Gastroesophageal sphincter (tissue), 4 donors: ENCODE data around the gene ESM1. TPM values are rescaled to one million over a fixed set of nuclear protein-coding genes. Genes with fewer than 3 reads are reported as not detected.
A peak's percentile ranks its signal among the peaks of the same experiment; 100 is the strongest.

Experiments used
- ATAC-seq: fragments of 150-250 bp; one replicate; pipeline ENCODE4 v1.9.1; 2016; ENCODE audit warnings: mild to moderate bottlenecking, moderate library complexity
- H3K27ac ChIP-seq, 4 donors: fragments of 200-600 bp; sonication (generic) in 3 of 4; 1 replicate in 3 of 4; 2 replicates in 1 of 4; pipeline ENCODE4 v1.5.1; 2016 to 2019
- H3K27me3 ChIP-seq: fragments of 200-600 bp; sonication (generic); one replicate; pipeline ENCODE4 v1.5.1; 2019
- H3K36me3 ChIP-seq, 2 donors: fragments of 200-600 bp; sonication (generic); one replicate each; pipeline ENCODE4 v1.5.1; 2019; ENCODE audit warnings: control low read depth in 1 of 2
- H3K4me1 ChIP-seq, 3 donors: fragments of 200-600 bp; sonication (generic); 1 replicate in 2 of 3; 2 replicates in 1 of 3; pipeline ENCODE4 v1.5.1; 2016 to 2019; ENCODE audit warnings: control low read depth in 2 of 3
- H3K4me3 ChIP-seq, 2 donors: fragments of 200-600 bp; sonication (generic); one replicate each; pipeline ENCODE4 v1.5.1; 2019; ENCODE audit warnings: mild to moderate bottlenecking in 1 of 2, moderate library complexity in 1 of 2
- H3K9me3 ChIP-seq, 3 donors: fragments of 200-600 bp; sonication (generic); one replicate each; pipeline ENCODE4 v1.5.1; 2017 to 2019; ENCODE audit warnings: control low read depth in 2 of 3
- CTCF ChIP-seq, 4 experiments: fragments of 200-600 bp in 2 of 4; fragments of 450-650 bp in 2 of 4; sonication (generic) in 1 of 4; IDR thresholded peaks; one replicate each; pipeline ENCODE4 v1.5.1; 2017 to 2019; ENCODE audit warnings: antibody characterized with exemption in 4 of 4, mild to moderate bottlenecking in 2 of 4, moderate library complexity in 2 of 4
- EP300 ChIP-seq: sonication (generic); formaldehyde crosslinking; IDR thresholded peaks from one replicate; pipeline ENCODE4 v1.6.1; 2017; ENCODE audit warnings: antibody characterized with exemption, mild to moderate bottlenecking
- POLR2A ChIP-seq, 2 donors: fragments of 450-650 bp; IDR thresholded peaks; one replicate each; pipeline ENCODE4 v1.6.1; 2017; ENCODE audit warnings: antibody characterized with exemption in 2 of 2, mild to moderate bottlenecking in 2 of 2, moderate library complexity in 1 of 2
- POLR2AphosphoS5 ChIP-seq: sonication (generic); formaldehyde crosslinking; IDR thresholded peaks from one replicate; pipeline ENCODE4 v1.6.1; 2017; ENCODE audit warnings: antibody characterized with exemption
- WGBS, 2 donors: methylation state at CpG; one replicate each; pipeline ENCODE4 v1.1.5; 2018; ENCODE audit warnings: low coverage in 1 of 2; 5-methylcytosine and 5-hydroxymethylcytosine counted together
- total RNA-seq, 4 donors: library from RNA; depleted of rRNA; stranded (reverse); fragments of >200 nt; gene quantifications; one replicate each; pipeline ENCODE4 v1.1.0, GENCODE V29; 2016

The ESM1 gene
- total RNA-seq, 4 donors from 2014 or later, result 0.13 TPM; not detected in 3

GRCh38 chr5:54946306-54946819 lies 39.0 kb downstream of the ESM1 start:
- no peak overlapping the region for H3K27ac ChIP-seq
- no peaks in the 10 kb centered on the region for H3K27me3 ChIP-seq
- WGBS, 2 donors, result 44 to 50% methylated on average over 1 to 3 of the region's 3 CpGs
- no peak for TF ChIP-seq EP300
- TF ChIP-seq CTCF (IDR thresholded peaks at IDR 0.05), result no peak
- TF ChIP-seq POLR2AphosphoS5, result no peak
- TF ChIP-seq POLR2A (IDR thresholded peaks at IDR 0.05), result no peak
- no peaks in the 10 kb centered on the region for H3K4me1 ChIP-seq
- no peaks in the 10 kb centered on the region for H3K36me3 ChIP-seq
- H3K9me3 ChIP-seq, result no peaks in the 10 kb centered on the region
- no peak for ATAC-seq
- H3K4me3 ChIP-seq, result no peak overlapping the region

GRCh38 chr5:54944364-54944763 lies 41.0 kb downstream of the ESM1 start:
- TF ChIP-seq POLR2A (IDR thresholded peaks at IDR 0.05) (no peak), CTCF (IDR thresholded peaks at IDR 0.05) (peak in 3 of 4 experiments; percentile 32 to 48 (median 34)), EP300 (no peak), POLR2AphosphoS5 (no peak)
- Histone ChIP-seq H3K27me3 (no peaks in the 10 kb centered on the region), H3K36me3 (no peaks in the 10 kb centered on the region), H3K27ac (no peak overlapping the region), H3K4me3 (no peak overlapping the region), H3K9me3 (no peaks in the 10 kb centered on the region), H3K4me1 (no peaks in the 10 kb centered on the region)
- WGBS, 2 donors, result 37 to 70% methylated on average over 2 to 7 of the region's 7 CpGs
- no peak for ATAC-seq

GRCh38 chr5:54942064-54942778 lies 43.2 kb downstream of the ESM1 start:
- Histone ChIP-seq H3K9me3 (no peaks in the 10 kb centered on the region), H3K36me3 (no peaks in the 10 kb centered on the region), H3K27ac (no peak overlapping the region), H3K4me1 (no peaks in the 10 kb centered on the region), H3K27me3 (no peaks in the 10 kb centered on the region), H3K4me3 (no peak overlapping the region)
- no peak for ATAC-seq
- WGBS, 2 donors, result 48 to 67% methylated on average over 8 to 9 of the region's 9 CpGs
- TF ChIP-seq POLR2A (IDR thresholded peaks at IDR 0.05), result no peak
- TF ChIP-seq EP300, result no peak
- no peak for TF ChIP-seq CTCF (IDR thresholded peaks at IDR 0.05)
- no peak for TF ChIP-seq POLR2AphosphoS5

GRCh38 chr5:54936201-54936600 lies 49.2 kb downstream of the ESM1 start:
- H3K4me1 ChIP-seq, result no peaks in the 10 kb centered on the region
- H3K4me3 ChIP-seq, result no peak overlapping the region
- 50 to 54% methylated on average over 3 to 5 of the region's 5 CpGs for WGBS, 2 donors
- no peaks in the 10 kb centered on the region for H3K9me3 ChIP-seq
- H3K36me3 ChIP-seq, result no peaks in the 10 kb centered on the region
- ATAC-seq, result no peak
- H3K27ac ChIP-seq, result no peak overlapping the region
- TF ChIP-seq EP300, result no peak
- no peak for TF ChIP-seq POLR2A (IDR thresholded peaks at IDR 0.05)
- H3K27me3 ChIP-seq, result peaks cover 12% of the 10 kb centered on the region

- Histone ChIP-seq H3K27ac (no peak overlapping the region), H3K36me3 (no peaks in the 10 kb centered on the region), H3K4me1 (no peaks in the 10 kb centered on the region), H3K4me3 (no peak overlapping the region), H3K27me3 (peaks cover 27% of the 10 kb centered on the region), H3K9me3 (no peaks in the 10 kb centered on the region)
- no peak for TF ChIP-seq EP300
- TF ChIP-seq POLR2A (IDR thresholded peaks at IDR 0.05), result no peak
- no peak for TF ChIP-seq POLR2AphosphoS5
- TF ChIP-seq CTCF (IDR thresholded peaks at IDR 0.05), result no peak
- WGBS, 2 donors, result 61 to 82% methylated on average over 5 to 6 of the region's 6 CpGs
- ATAC-seq, result no peak
Measured at GRCh38 chr5:54932789-54933188, 52.6 kb downstream of the ESM1 start.
